Endometrium (tissue), 2 donors: ENCODE results near the gene POMGNT1.

Experiments used
- FAIRE-seq: peaks from 2 replicates; lab custom pipeline; 2012; peaks lifted over from hg19 to GRCh38; lab: Jason Lieb, UNC
- donor health status: control.
- donor health status: control.

The POMGNT1 gene

GRCh38 chr1:46183079-46183847 is 15.0 kb downstream of the POMGNT1 start:
- no peak for FAIRE-seq

GRCh38 chr1:46181343-46182260 is 16.6 kb downstream of the POMGNT1 start:
- no peak for FAIRE-seq

GRCh38 chr1:46180082-46180616 is 18.1 kb downstream of the POMGNT1 start:
- FAIRE-seq = no peak

- no peak for FAIRE-seq
These were observed 18.8 kb downstream of the POMGNT1 start for GRCh38 chr1:46179138-46180081.

GRCh38 chr1:46176211-46176865 is 21.9 kb downstream of the POMGNT1 start, which contains the start of gene P3R3URF:
TSS of gene P3R3URF (minus strand) at chr1:46176488. CDS start at chr1:46176471, 17 bp downstream.
- no peak for FAIRE-seq

GRCh38 chr1:46175243-46175642 is 23.0 kb downstream of the POMGNT1 start:
- no peak for FAIRE-seq

- FAIRE-seq = no peak
These were observed 23.6 kb downstream of the POMGNT1 start, which contains the start of gene TSPAN1 for GRCh38 chr1:46174448-46175231. TSS of gene TSPAN1 (plus strand) at chr1:46175087. CDS start at chr1:46181108, 6,021 bp downstream.

GRCh38 chr1:46173361-46173856 is 24.8 kb downstream of the POMGNT1 start:
- FAIRE-seq = no peak

GRCh38 chr1:46172321-46172720 is 25.9 kb downstream of the POMGNT1 start:
- FAIRE-seq = no peak

- no peak for FAIRE-seq
These were observed 26.4 kb downstream of the POMGNT1 start for GRCh38 chr1:46171871-46172270.

- no peak for FAIRE-seq
These were observed 26.9 kb downstream of the POMGNT1 start for GRCh38 chr1:46171351-46171750.

- FAIRE-seq = no peak
These were observed 28.3 kb downstream of the POMGNT1 start for GRCh38 chr1:46169811-46170454.

- FAIRE-seq = no peak
These were observed 29.8 kb downstream of the POMGNT1 start for GRCh38 chr1:46168477-46168876.

GRCh38 chr1:46166521-46167462 is 31.4 kb downstream of the POMGNT1 start:
- FAIRE-seq = no peak

- FAIRE-seq = no peak
These were observed 38.0 kb downstream of the POMGNT1 start for GRCh38 chr1:46160212-46160611.

- FAIRE-seq = no peak
These were observed 38.7 kb downstream of the POMGNT1 start for GRCh38 chr1:46159516-46159915.

GRCh38 chr1:46158312-46159281 is 39.6 kb downstream of the POMGNT1 start:
- no peak for FAIRE-seq
